MG63 (cell line): ENCODE data around the gene ZNF282. TPM values are rescaled to one million over a fixed set of nuclear protein-coding genes. Genes with fewer than 3 reads are reported as not detected.
"Not testable (repeated sequence)": the region's sequence is repeated elsewhere in the genome, so short reads cannot be mapped to it uniquely, and the experiment has no call there.

Source experiments
- DNase-seq: peaks from one replicate; pipeline ENCODE4 v3.0.0-alpha.2; 2020
- H3K27me3 ChIP-seq: fragments of 250-450 bp; sonication (Bioruptor Pico); 2 replicates; pipeline ENCODE4 v1.5.1; 2020; ENCODE audit warnings: mild to moderate bottlenecking, moderate library complexity
- H3K36me3 ChIP-seq: fragments of 250-450 bp; sonication (Bioruptor Pico); 2 replicates; pipeline ENCODE4 v1.5.1; 2020; ENCODE audit warnings: mild to moderate bottlenecking, moderate library complexity
- H3K4me3 ChIP-seq: fragments of 250-450 bp; sonication (Bioruptor Pico); 2 replicates; pipeline ENCODE4 v1.5.1; 2020; ENCODE audit warnings: mild to moderate bottlenecking, moderate library complexity
- H3K9me3 ChIP-seq: fragments of 250-450 bp; sonication (Bioruptor Pico); 2 replicates; pipeline ENCODE4 v1.5.1; 2020; ENCODE audit warnings: mild to moderate bottlenecking, moderate library complexity
- total RNA-seq: library from RNA; depleted of rRNA; stranded (reverse); fragments of >200 nt; shearing (Covaris generic); gene quantifications from 2 replicates; pipeline ENCODE4 v1.2.3, GENCODE V29; 2014; ENCODE audit warnings: low replicate concordance

The ZNF282 gene
- total RNA-seq, 1 experiment from 2014 or later = 10.8 TPM

DNA sequence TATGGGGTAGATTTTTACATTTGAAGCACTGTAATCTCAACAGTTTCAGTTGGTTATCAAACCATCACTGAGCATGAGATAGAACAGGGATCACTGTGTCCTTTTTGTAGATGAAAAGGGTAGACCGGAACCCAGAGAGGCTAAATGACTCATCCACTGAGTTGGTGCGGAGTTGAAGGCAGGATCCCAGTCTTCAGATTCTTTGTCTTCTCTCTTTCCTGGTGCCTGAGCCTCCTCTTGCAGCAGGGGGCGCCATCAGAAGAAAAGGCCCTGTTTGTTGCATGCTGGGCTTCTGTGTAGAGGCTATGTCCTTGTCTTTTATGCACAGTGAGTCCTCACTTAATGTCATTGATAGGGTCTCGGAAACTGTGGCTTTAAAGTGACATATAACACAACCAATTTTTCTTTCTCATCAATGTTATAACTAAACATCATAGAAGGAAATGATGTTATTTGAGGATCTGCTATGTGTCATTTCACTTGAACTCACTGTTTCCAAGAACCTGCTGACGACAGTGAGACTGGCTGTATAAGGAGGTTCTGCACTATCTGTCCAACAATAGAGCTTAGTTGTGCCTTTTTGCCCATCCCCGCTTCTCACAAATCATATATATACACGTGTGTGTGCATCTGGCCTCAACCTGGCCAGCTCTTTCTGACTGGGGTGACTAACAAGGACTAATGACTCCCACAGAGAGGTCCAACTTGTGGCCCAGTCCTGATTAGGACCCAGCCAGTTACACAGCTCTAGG lies 14.3 kb downstream of the ZNF282 start:
- Histone ChIP-seq H3K4me3 (no peak overlapping the region), H3K27me3 (no peaks in the 10 kb centered on the region), H3K9me3 (no peaks in the 10 kb centered on the region), H3K36me3 (peaks cover 31% of the 10 kb centered on the region)
- DNase-seq = peak; percentile 26

DNA sequence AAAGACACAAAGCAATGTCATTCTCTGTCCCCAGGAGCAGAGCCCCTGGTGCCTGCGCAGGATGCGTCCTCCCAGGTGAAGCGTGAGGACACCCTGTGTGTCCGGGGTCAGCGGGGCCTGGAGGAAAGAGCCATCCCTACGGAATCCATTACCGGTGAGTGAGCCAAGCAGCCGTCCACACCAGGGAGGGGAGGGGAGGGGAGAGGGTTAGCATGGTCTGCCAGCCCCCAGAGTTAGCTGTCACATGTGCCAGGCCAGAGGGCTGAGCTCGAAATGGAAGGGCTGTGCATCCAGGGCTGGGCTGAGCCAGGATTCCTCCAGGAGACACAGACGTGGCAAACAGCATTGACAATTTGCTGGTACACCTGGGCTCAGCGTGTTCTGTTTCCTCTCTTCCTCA lies 15.2 kb downstream of the ZNF282 start:
- Histone ChIP-seq H3K4me3 (no peak overlapping the region), H3K36me3 (peaks cover 30% of the 10 kb centered on the region), H3K9me3 (no peaks in the 10 kb centered on the region), H3K27me3 (no peaks in the 10 kb centered on the region)
- no peak for DNase-seq

DNA sequence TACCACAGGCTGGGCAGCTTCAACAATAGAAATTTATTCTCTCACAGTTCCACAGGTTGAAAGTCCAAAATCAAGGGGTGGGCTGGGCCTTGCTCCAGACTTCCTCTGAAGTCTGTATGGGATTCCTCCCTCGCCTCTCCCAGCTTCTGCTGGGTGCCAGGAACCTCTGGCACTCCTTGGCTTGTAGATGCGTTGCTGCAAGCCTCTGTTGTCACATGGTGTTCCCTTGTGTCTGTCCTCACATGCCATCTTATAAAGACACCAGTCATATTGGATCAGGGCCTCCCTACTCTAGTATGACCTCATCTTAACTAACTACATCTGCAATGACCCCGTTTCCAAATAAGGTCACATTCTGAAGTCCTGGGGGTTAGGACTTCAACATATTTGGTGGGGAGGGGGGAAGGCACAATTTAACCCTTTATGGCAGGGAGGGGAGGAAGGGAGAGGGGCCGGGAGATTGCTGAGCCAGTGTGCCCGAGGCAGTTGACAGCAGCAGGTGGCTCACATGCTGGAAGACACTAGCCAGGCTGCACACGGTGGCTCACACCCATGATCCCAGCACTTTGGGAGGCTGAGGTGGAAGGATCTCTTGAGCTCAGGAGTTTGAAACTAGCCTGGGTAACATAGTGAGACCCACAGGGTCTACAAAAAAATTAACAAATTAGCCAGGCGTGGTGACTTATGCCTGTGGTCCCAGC lies 18.8 kb downstream of the ZNF282 start:
- Histone ChIP-seq H3K4me3 (no peak overlapping the region), H3K9me3 (no peaks in the 10 kb centered on the region), H3K27me3 (no peaks in the 10 kb centered on the region), H3K36me3 (peaks cover 22% of the 10 kb centered on the region)
- no peak for DNase-seq

DNA sequence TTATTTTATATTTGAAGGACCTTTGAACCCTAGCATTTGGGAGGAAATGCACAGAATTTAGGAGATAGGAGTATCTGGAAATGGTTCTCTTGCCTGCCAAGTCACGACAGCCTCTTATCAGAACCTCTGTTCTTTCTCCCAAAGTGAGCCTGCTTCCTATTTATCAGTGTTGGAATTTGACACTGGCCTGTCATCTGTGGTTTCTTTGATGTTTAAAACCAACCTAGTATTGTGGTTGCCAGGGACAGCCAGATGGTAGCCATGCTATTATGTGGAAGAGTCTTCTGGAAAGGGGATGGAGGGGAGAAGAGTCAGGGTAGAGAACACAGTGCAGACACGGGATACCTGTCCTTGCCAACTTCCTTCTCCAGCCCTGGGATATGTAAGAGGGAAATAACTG lies 21.1 kb downstream of the ZNF282 start:
- DNase-seq = no peak
- H3K36me3 ChIP-seq = peaks cover 13% of the 10 kb centered on the region
- H3K27me3 ChIP-seq = no peaks in the 10 kb centered on the region

DNA sequence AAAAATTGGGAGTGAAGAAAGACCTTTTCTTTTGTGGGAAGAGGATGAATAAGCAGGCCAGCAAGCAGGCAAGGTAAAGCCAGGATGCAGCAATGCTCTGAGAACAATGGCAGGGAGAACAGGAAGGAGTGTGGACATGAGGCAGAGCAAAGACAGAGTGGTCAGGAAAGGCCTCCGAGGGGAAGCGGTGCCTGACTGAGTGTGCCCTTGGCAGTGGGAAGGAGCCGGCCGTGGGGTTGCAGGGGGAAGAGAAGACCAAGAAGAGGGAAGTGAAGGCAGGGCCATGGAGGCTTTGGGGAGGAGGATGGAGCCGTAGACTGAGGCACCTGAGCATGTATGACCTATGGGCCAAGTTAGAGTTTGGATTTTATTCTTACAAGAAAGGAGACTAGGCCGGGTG lies 22.2 kb downstream of the ZNF282 start:
- DNase-seq = no peak
- Histone ChIP-seq H3K27me3 (no peaks in the 10 kb centered on the region), H3K9me3 (no peaks in the 10 kb centered on the region), H3K36me3 (peaks cover 7% of the 10 kb centered on the region), H3K4me3 (no peak overlapping the region)

More for the DNA sequence above, 21.1 kb downstream of the ZNF282 start:
- Histone ChIP-seq H3K9me3 (no peaks in the 10 kb centered on the region), H3K4me3 (no peak overlapping the region)

DNA sequence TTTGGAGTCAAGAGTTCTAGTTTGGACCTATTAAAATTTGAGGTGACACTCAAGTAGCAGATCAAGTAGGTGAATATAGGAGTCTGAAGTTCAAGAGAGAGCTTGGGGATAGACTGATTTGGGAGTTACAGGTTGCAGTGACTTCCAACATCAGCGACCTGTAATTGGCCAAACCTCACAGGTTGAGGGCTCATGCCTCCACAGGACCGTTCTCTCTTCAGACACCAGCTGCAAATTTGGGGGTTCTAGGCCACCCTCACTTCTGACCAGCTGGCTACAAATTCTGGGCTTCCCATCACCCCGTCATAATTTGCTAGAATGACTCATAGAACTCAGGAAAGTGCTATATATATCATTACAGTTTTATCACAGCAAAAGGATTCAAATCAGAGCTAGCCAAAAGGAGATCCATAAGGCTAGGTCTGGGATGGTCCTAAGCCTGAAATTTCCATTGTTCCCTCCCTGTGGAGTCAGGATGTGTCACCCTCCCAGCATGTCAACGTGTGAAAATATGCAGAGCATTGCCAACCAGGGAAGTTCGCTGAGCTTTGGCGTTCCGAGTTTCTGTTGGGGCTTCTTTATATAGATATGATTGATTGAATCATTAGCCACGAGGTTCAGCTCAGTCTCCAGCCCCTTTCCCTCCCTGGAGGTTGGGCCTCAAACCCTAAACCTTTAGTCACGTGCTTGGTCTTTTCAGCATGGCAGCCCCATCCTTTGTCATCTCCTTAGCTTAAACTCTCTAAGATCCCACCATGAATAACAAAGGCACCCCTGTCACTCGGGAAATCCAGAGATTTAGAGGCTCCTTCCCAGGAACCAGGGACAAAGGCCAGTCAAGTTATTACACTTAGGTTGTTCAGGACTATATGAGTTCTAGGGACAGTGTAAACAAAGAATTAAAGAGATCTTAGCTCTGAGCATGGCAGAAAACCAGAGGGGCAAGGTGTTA lies 23.4 kb downstream of the ZNF282 start:
- H3K36me3 ChIP-seq = peaks cover 7% of the 10 kb centered on the region
- H3K27me3 ChIP-seq = no peaks in the 10 kb centered on the region
- no peaks in the 10 kb centered on the region for H3K9me3 ChIP-seq
- H3K4me3 ChIP-seq = no peak overlapping the region
- DNase-seq = no peak

DNA sequence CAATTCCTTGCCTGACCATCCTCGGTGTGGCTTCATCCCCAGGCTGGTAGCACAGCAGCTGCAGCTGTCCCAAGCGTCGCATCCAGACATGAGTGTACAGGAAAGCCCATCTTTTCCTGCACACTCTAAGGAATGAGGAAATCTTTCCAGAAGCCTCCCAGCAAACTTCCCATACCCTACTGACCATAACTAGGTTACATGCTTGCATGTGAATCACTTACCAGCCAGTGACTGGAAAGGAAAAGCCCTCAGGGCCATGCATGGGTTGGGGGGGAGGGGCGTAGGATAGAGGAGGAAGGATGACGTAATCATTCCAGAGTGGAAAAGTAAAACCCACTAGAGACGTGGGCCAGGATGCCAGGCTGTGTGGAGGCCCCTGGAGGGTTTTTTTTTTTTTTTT lies 25.2 kb downstream of the ZNF282 start:
- DNase-seq = no peak
- Histone ChIP-seq H3K27me3 (no peaks in the 10 kb centered on the region), H3K9me3 (no peaks in the 10 kb centered on the region), H3K4me3 (no peak overlapping the region), H3K36me3 (peaks cover 3% of the 10 kb centered on the region)

DNA sequence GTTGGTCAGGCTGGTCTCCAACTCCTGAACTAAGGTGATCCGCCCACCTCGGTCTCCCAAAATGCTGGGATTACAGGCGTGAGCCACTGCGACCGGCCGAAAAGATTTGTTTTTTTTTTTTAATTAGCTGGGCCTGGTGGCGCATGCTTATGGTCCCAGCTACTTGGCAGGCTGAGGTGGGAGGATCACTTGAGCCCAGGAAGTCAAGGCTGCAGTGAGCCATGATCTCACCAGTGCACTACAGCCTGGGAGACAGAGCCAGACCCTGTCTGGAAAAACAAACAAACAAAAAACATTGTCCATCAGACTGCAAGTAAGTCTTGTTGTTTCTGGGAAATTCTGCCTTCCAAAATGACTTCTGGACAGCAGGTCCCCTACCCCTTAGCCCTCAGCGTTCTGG lies 27.8 kb downstream of the ZNF282 start:
- Histone ChIP-seq H3K9me3 (no peaks in the 10 kb centered on the region), H3K27me3 (no peaks in the 10 kb centered on the region), H3K4me3 (no peak overlapping the region), H3K36me3 (peaks cover 3% of the 10 kb centered on the region)
- DNase-seq = no peak

DNA sequence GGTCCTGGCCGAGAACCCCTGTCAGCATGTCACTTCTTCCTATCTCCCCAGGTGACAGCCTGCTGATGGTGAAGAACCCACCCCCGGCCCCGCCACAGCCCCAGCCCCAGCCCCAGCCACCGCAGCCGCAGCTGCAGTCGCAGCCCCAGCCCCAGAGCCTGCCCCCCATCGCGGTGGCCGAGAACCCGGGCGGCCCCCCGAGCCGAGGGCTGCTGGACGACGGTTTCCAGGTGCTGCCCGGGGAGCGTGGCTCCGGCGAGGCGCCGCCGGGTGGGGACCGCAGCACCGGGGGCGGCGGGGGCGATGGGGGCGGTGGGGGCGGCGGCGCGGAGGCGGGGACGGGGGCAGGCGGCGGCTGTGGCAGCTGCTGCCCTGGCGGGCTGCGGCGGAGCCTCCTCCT lies 28.4 kb downstream of the ZNF282 start:
- Histone ChIP-seq H3K4me3 (no peak overlapping the region), H3K9me3 (no peaks in the 10 kb centered on the region), H3K27me3 (no peaks in the 10 kb centered on the region), H3K36me3 (peaks cover 3% of the 10 kb centered on the region)
- DNase-seq = no peak

DNA sequence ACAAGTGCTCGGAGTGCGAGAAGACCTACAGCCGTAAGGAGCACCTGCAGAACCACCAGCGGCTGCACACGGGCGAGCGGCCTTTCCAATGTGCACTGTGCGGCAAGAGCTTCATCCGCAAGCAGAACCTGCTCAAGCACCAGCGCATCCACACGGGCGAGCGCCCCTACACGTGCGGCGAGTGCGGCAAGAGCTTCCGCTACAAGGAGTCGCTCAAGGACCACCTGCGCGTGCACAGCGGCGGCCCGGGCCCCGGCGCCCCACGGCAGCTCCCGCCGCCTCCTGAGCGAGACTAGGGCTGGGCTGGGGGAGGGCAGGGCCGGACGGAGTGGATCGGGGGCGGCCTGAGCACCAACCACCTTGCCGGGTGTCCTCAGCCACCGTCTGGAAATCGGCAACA lies 29.0 kb downstream of the ZNF282 start:
- H3K27me3 ChIP-seq = no peaks in the 10 kb centered on the region
- peaks cover 3% of the 10 kb centered on the region for H3K36me3 ChIP-seq
- DNase-seq = no peak
- H3K9me3 ChIP-seq = no peaks in the 10 kb centered on the region
- no peak overlapping the region for H3K4me3 ChIP-seq

DNA sequence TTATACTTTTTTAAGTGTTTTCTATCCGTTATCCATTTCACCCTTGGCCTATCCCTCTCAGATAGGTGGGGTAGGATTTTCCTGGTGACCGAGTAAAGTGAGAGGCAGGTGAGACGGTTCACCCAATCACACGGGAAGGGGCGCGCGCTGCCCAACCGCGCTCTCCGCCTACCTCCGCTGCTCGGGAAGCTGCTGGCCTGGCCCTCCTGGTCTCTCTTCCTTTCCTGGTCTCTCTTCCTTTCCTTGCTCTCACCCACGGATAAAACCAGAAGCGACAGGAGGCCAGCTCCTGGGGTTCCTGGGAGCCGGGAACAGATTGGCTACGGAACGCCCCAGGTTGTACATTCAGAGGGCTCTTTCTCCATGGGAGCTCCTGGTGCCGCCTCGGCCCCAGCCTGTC lies 29.8 kb downstream of the ZNF282 start:
- H3K36me3 ChIP-seq = peaks cover 3% of the 10 kb centered on the region
- DNase-seq = no peak
- H3K9me3 ChIP-seq = no peaks in the 10 kb centered on the region

DNA sequence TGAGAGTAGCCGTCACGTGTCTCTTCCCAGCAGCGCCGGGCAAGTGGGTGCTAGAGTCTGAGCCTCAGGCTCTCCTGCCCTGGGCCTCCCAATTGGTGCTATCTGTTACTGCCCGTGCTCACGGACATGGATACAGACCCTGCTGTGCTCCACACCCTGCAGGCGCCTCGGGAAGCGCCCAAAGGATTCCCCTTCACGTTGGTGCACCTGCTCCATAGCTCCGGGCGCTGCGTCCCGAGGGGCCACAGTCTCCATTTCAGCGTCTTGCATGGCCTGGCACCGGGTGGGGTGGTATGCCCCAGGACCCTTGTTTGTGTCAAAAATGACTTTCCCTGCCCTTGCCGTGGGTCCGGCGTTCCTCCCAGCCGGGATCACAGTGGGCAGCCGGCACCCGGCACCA lies 30.3 kb downstream of the ZNF282 start:
- Histone ChIP-seq H3K4me3 (no peak overlapping the region), H3K9me3 (no peaks in the 10 kb centered on the region), H3K27me3 (no peaks in the 10 kb centered on the region), H3K36me3 (no peaks in the 10 kb centered on the region; the same call in 1 of the 2 replicates)
- DNase-seq = no peak

More for the DNA sequence above, 29.8 kb downstream of the ZNF282 start:
- H3K27me3 ChIP-seq = no peaks in the 10 kb centered on the region
- no peak overlapping the region for H3K4me3 ChIP-seq

DNA sequence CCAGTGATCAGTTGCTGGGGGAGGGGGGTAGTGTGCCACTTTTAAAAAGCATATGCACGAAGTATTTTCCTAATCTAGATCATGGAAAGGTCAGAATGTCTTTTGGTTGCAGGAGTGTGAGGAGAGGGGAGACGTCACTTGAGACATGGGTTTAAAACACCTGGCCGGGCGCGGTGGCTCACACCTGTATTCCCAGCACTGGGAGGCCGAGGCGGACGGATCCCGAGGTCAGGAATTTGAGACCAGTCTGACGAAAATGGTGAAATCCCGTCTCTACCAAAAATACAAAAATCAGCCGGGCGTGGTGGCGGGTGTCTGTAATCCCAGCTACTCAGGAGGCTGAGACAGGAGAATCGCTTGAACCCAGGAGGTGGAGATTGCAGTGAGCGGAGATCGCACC lies 31.0 kb downstream of the ZNF282 start:
- not testable (repeated sequence) for H3K4me3 ChIP-seq, H3K27me3 ChIP-seq, DNase-seq, H3K36me3 ChIP-seq, H3K9me3 ChIP-seq

DNA sequence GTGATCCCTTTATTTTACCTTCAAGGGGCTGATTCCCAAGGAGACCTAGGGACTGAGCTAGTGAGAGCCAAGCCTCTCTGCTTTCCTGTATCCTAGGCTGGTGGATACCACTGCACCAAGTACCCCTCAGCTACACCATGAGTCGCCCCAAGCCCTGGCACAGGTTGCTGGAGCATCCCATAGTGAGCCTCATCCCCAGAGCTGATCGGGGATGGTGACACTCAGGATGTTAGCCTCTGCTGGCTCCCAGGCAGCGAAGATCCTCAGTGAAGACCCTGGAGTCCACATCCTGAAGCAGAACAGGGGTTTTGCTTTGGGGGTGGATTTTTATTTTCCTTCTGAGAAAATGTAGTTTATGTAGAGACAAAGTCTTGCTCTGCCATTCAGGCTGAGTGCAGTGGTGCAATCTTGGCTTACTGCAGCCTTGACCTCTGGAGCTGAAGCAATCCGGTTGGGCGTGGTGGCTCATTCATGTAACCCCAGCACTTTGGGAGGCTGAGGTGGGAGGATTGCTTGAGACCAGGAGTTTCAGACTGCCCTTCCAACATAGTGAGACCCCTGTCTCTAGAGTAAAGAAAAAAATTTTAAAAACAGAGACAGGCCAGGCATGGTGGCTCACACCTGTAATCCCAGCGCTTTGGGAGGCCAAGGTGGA lies 31.6 kb downstream of the ZNF282 start:
- Histone ChIP-seq H3K9me3 (no peaks in the 10 kb centered on the region), H3K4me3 (no peak overlapping the region), H3K27me3 (no peaks in the 10 kb centered on the region), H3K36me3 (no peaks in the 10 kb centered on the region; the same call in 1 of the 2 replicates)
- DNase-seq = no peak

DNA sequence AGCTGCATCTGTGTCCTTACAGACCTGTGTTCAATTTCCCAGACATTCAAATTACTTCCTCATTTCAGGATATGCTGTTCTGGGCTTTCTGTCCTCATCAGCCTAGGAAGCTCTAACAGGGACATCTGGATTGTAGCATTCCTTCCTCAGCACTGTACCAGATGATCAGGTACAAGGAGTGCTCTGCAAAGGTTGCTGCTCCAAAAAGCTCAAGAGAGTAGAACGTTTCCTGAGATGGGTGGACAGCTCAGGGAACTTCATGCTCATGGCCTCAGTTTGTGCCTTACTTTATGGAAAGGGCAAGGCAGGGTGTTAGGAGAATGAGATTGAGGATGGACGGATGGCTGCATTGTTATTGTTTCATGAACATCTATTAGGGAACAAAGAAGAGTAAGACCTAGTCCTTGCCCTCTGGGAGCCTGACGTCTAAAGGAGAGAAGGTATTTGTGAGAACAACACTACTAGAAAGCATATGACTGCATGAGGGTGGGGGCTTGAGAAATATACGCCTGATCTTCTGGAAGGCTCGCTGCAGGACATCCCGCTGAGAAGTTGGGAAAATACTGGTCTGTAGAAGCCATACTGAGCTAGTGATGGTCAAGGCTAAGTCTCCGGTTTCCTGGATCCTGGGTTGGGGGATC lies 33.6 kb downstream of the ZNF282 start:
- DNase-seq = no peak

DNA sequence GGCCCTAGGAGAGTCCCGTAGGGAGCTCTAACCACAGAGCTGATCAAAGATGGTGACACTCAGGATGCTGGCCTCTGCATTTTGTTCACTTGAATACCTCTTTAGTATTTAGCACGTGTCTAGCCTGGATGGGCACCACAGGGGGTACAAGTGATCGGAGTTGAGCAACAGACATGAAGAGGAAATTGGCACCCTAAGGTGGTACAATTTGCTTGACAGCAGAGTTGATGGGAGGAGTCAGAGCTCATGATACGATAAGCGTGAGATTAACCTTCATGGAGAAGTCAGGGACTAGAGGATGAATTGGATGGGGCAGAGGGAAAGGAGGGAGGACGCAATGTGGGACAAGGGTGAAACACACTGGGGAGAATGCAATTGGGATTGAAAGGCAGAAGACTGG lies 34.2 kb downstream of the ZNF282 start:
- no peaks in the 10 kb centered on the region for H3K9me3 ChIP-seq
- DNase-seq = no peak
- H3K36me3 ChIP-seq = no peaks in the 10 kb centered on the region; the same call in 1 of the 2 replicates
- H3K4me3 ChIP-seq = no peak overlapping the region
- no peaks in the 10 kb centered on the region for H3K27me3 ChIP-seq

More for the DNA sequence above, 33.6 kb downstream of the ZNF282 start:
- H3K36me3 ChIP-seq = no peaks in the 10 kb centered on the region; the same call in 1 of the 2 replicates
- no peaks in the 10 kb centered on the region for H3K9me3 ChIP-seq
- H3K27me3 ChIP-seq = no peaks in the 10 kb centered on the region
- no peak overlapping the region for H3K4me3 ChIP-seq
